Measurements from ENCODE around the gene RBMS3. TPM values are rescaled to one million over a fixed set of nuclear protein-coding genes. Genes with fewer than 3 reads are reported as not detected.

Gene RBMS3
- total RNA-seq, 6 donors from 2014 or later, result 39.8 to 102 (median 57.2) TPM

DNA sequence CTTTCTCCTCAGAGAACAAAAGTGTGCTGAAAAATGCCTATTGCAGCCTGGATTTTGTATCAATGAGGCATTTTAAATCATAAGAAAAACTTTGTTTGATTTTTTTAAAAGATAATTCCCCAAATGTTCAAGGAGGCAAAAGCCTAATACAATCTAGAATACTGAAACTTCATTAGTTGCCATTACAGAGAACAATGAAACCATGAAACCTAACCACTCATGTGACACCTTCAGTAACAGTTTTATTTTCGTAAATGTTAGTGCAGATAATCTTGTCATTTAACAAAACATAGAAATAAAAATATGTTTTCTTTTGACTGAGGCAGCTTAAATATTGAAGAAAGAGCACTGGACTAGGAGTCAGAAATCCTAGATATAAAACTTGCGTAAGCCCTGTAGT is 655.9 kb downstream of the RBMS3 start:
- WGBS, 2 donors, result 87 to 92% methylated on average over 2 of the region's 2 CpGs
- ATAC-seq (ENCODE audit: low FRiP score in 2 of 2), result no peak
- TF ChIP-seq, protein P1, sequence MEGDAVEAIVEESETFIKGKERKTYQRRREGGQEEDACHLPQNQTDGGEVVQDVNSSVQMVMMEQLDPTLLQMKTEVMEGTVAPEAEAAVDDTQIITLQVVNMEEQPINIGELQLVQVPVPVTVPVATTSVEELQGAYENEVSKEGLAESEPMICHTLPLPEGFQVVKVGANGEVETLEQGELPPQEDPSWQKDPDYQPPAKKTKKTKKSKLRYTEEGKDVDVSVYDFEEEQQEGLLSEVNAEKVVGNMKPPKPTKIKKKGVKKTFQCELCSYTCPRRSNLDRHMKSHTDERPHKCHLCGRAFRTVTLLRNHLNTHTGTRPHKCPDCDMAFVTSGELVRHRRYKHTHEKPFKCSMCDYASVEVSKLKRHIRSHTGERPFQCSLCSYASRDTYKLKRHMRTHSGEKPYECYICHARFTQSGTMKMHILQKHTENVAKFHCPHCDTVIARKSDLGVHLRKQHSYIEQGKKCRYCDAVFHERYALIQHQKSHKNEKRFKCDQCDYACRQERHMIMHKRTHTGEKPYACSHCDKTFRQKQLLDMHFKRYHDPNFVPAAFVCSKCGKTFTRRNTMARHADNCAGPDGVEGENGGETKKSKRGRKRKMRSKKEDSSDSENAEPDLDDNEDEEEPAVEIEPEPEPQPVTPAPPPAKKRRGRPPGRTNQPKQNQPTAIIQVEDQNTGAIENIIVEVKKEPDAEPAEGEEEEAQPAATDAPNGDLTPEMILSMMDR (IDR thresholded peaks at IDR 0.05), result no peak
- TF ChIP-seq POLR2A (IDR thresholded peaks at IDR 0.05), result no peak
- TF ChIP-seq POLR2AphosphoS5 (IDR thresholded peaks at IDR 0.05), result no peak
- TF ChIP-seq EP300 (IDR thresholded peaks at IDR 0.05), result no peak
- Histone ChIP-seq H3K9me3 (no peaks in the 10 kb centered on the region), H3K4me1 (no peaks in the 10 kb centered on the region), H3K27me3 (no peaks in the 10 kb centered on the region), H3K27ac (no peak overlapping the region), H3K4me3 (no peak overlapping the region), H3K36me3 (no peaks in the 10 kb centered on the region)
- no peak for DNase-seq

DNA sequence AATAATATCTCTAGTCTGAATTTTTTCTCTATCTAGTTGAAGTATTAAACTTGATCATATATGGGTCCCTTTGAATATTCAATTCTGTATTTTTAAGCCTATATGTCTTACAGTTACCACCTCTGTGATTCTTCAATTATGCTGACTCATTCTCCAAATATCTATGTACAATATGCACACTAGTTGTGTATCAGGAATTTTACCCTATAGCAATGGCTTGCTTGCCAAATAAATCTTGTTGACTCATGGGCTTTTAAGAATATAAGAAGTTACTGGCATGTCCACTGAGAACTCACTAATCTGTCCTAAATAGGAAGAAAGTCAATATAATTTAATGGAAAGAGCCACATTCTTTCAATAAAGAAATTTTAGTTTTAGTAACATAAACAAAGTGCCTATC is 656.3 kb downstream of the RBMS3 start:
- no peaks in the 10 kb centered on the region for H3K9me3 ChIP-seq

DNA sequence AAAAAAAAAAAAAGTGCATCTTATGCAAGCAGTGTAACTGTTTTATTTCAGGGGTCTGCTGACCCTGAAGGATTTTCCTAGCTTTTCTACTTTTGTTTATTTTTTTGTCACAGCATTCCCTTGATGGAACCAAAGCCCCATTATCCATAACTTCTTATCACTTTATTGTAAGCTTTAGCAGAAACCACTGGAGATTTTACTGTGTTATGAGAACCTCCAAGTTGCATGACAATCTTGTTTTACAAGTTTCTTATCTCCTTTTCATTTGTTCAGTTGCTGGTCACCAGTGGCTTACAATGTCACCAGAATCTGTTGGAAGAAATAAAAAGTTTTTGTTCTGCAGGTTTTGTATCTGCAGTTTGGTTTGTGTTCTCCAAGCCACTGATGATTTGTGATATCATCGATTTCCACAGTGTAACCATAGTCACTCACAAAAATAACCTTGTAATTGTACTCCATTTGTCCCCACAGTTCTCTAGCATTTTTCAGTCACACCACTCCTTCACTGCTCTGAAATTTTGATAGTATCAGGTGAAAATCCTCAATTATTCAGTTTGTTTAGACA is 660.0 kb downstream of the RBMS3 start:
- Histone ChIP-seq H3K4me3 (no peak overlapping the region), H3K9me3 (no peaks in the 10 kb centered on the region), H3K4me1 (no peaks in the 10 kb centered on the region), H3K27me3 (no peaks in the 10 kb centered on the region), H3K36me3 (no peaks in the 10 kb centered on the region), H3K27ac (no peak overlapping the region)
- 56 to 66% methylated on average over 1 of the region's 1 CpG for WGBS, 2 donors
- DNase-seq (no peak), ATAC-seq (ENCODE audit: low FRiP score in 2 of 2) (no peak)
- no peak for TF ChIP-seq POLR2AphosphoS5 (IDR thresholded peaks at IDR 0.05)

More for the DNA sequence above, 656.3 kb downstream of the RBMS3 start:
- ATAC-seq (ENCODE audit: low FRiP score in 2 of 2) (no peak), DNase-seq (no peak)
- Histone ChIP-seq H3K27me3 (no peaks in the 10 kb centered on the region), H3K4me1 (no peaks in the 10 kb centered on the region), H3K27ac (no peak overlapping the region), H3K4me3 (no peak overlapping the region), H3K36me3 (no peaks in the 10 kb centered on the region)
- no peak for TF ChIP-seq POLR2A (IDR thresholded peaks at IDR 0.05)
- no peak for TF ChIP-seq EP300 (IDR thresholded peaks at IDR 0.05)
- TF ChIP-seq POLR2AphosphoS5 (IDR thresholded peaks at IDR 0.05), result no peak

DNA sequence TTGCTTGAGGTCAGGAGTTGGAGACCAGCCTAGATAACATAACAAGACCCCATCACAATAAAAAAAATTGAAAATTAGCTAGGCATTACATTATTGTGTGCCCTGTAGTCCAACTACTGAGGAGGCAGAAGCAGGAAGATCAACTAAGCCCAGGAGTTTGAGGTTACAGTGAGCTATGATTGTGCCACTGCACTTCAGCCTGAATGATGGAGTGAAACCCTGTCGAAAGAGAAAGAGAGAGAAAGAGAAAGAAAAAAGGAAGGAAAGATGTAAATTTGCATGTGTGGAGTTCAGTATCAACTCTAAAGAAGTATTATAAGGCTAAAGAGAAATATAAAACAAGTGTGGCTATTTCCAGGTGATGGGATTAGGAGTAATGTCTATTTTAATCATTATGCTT is 661.4 kb downstream of the RBMS3 start:
- TF ChIP-seq POLR2A (IDR thresholded peaks at IDR 0.05), result no peak
- TF ChIP-seq, protein P1 (IDR thresholded peaks at IDR 0.05), result no peak
- TF ChIP-seq EP300 (IDR thresholded peaks at IDR 0.05), result no peak
- no peak for TF ChIP-seq POLR2AphosphoS5 (IDR thresholded peaks at IDR 0.05)
- DNase-seq (no peak), ATAC-seq (ENCODE audit: low FRiP score in 2 of 2) (no peak)
- no peaks in the 10 kb centered on the region for H3K36me3 ChIP-seq
- no peak overlapping the region for H3K4me3 ChIP-seq
- H3K9me3 ChIP-seq, result no peaks in the 10 kb centered on the region
- 77 to 78% methylated on average over 1 of the region's 1 CpG for WGBS, 2 donors
- H3K4me1 ChIP-seq, result no peaks in the 10 kb centered on the region
- H3K27me3 ChIP-seq, result no peaks in the 10 kb centered on the region
- H3K27ac ChIP-seq, result no peak overlapping the region

DNA sequence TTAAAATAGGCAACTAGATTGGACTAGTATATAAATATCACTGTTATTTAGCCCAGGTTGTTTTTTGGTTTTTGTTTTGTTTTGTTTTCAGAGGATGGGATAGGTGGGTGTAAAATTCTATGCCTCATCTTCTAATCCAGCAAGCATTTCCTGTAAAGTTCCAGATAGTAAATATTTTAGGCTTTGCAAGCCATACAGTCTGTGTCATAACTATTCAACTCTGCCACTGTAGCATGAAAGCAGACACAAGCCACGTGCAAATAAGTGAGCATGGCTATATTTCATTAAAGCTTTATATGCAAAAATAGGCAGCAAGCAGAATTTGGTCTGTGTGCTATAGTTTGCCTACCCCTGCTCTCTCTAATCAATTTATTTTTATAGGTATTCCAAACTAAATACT is 668.3 kb downstream of the RBMS3 start:
- H3K36me3 ChIP-seq, result no peaks in the 10 kb centered on the region
- no peaks in the 10 kb centered on the region for H3K27me3 ChIP-seq
- 41 to 43% methylated on average over 1 of the region's 1 CpG for WGBS, 2 donors
- no peak for DNase-seq
- no peaks in the 10 kb centered on the region for H3K4me1 ChIP-seq
- H3K4me3 ChIP-seq, result no peak overlapping the region
- no peaks in the 10 kb centered on the region for H3K9me3 ChIP-seq
- ATAC-seq (ENCODE audit: low FRiP score in 2 of 2), result no peak
- no peak overlapping the region for H3K27ac ChIP-seq
- TF ChIP-seq, protein P1 (IDR thresholded peaks at IDR 0.05), result no peak
- TF ChIP-seq POLR2A (IDR thresholded peaks at IDR 0.05) (no peak), EP300 (IDR thresholded peaks at IDR 0.05) (no peak), POLR2AphosphoS5 (IDR thresholded peaks at IDR 0.05) (no peak)

GRCh38 chr3:29949940-29950616 is 669.2 kb downstream of the RBMS3 start:
- ATAC-seq (ENCODE audit: low FRiP score in 2 of 2) (no peak), DNase-seq (no peak)
- Histone ChIP-seq H3K9me3 (no peaks in the 10 kb centered on the region), H3K27me3 (no peaks in the 10 kb centered on the region), H3K36me3 (no peaks in the 10 kb centered on the region), H3K4me1 (no peaks in the 10 kb centered on the region), H3K4me3 (no peak overlapping the region), H3K27ac (no peak overlapping the region)
- TF ChIP-seq EP300 (IDR thresholded peaks at IDR 0.05), result no peak
- TF ChIP-seq POLR2A (IDR thresholded peaks at IDR 0.05), result no peak
- 88 to 90% methylated on average over 9 to 11 of the region's 11 CpGs for WGBS, 2 donors

Data from upper lobe of left lung (tissue), 6 donors.